ENCODE measurements around the gene MRPL1. TPM values are rescaled to one million over a fixed set of nuclear protein-coding genes. Genes with fewer than 3 reads are reported as not detected.
A peak's percentile ranks its signal among the peaks of the same experiment; 100 is the strongest.

MRPL1 gene
- total and polyA plus RNA-seq, 2 of the 13 experiments (the other 11 are each of a cell fraction or from before 2014, with no cell fraction given): 23.3 to 61.5 TPM

- FAIRE-seq: no peak
- Histone ChIP-seq H3K4me2 (ENCODE audit: low read depth, low read length) (no peak overlapping the region), H3K79me2 (ENCODE audit: insufficient read depth, low read length) (no peaks in the 10 kb centered on the region), H3K36me3 (replicated peaks in 1 of 2; ENCODE audit: control insufficient read depth in 1 of 2, insufficient read depth in 2 of 2, low read length in 2 of 2) (0 out of 5 replicates have a peak, but pooled peaks cover 0 to 4% of the 10 kb centered on the region in 2 experiments), H4K20me1 (ENCODE audit: insufficient read depth, low read length) (no peaks in the 10 kb centered on the region), H3K4me1 (ENCODE audit: insufficient read depth, low read length) (no peaks in the 10 kb centered on the region), H3K9ac (ENCODE audit: insufficient read depth, low read depth, low read length) (no peak overlapping the region), H3K9me3 (ENCODE audit: low read length) (no peaks in the 10 kb centered on the region), H3K27me3 (ENCODE audit: control insufficient read depth in 1 of 2, insufficient read depth in 2 of 2, low read length in 2 of 2) (no peaks in the 10 kb centered on the region), H3K4me3 (replicated peaks in 1 of 3; ENCODE audit: insufficient read depth in 1 of 3, low read depth in 2 of 3, low read length in 3 of 3) (no peak overlapping the region), H2AFZ (ENCODE audit: low read length) (no peak overlapping the region), H3K27ac (ENCODE audit: extremely low read length, insufficient read depth, low read length) (no peak overlapping the region)
- in situ Hi-C loops (cut with HindIII; ENCODE audit: extremely low pct_ligation_motif_present, low pct_unique_long_range_greater_than_20kb) (loop anchor here (10.0 to 25.0 kb wide), 2 partner anchors 566 to 903 kb away; no protein-coding TSS in a partner anchor), intact Hi-C loops (cut with micrococcal nuclease; ENCODE audit: unreplicated experiment) (loop anchor here (1.0 to 10.0 kb wide), 4 partner anchors 36 to 906 kb away; no protein-coding TSS in a partner anchor)
- no peak for DNase-seq (ENCODE audit: low spot score)
- ATAC-seq: no peak
- TF ChIP-seq ATF3 (CRISPR knock-in tag; IDR thresholded peaks at IDR 0.05): no peak
- TF ChIP-seq CREB1 (IDR thresholded peaks at IDR 0.05): peak; percentile 77
- no peak for TF ChIP-seq CREB1 (CRISPR knock-in tag; IDR thresholded peaks at IDR 0.05)
- BruUV-seq (replicated peaks): no TSS peak
- ChIA-PET CTCF (ENCODE audit: low intra/inter-chr PET ratio, low total read pairs) (interaction anchor here (1.8 to 2.0 kb wide), 2 partner anchors 101 to 558 kb away, joined by 6 to 10 read pairs; no protein-coding TSS in a partner anchor), POLR2A (no interaction called here)
- 90% methylated on average over 2 of the region's 2 CpGs for WGBS (ENCODE audit: low lambda C conversion rate)
These were observed 96.3 kb downstream of the MRPL1 start for GRCh38 chr4:77958897-77959296.

DNA sequence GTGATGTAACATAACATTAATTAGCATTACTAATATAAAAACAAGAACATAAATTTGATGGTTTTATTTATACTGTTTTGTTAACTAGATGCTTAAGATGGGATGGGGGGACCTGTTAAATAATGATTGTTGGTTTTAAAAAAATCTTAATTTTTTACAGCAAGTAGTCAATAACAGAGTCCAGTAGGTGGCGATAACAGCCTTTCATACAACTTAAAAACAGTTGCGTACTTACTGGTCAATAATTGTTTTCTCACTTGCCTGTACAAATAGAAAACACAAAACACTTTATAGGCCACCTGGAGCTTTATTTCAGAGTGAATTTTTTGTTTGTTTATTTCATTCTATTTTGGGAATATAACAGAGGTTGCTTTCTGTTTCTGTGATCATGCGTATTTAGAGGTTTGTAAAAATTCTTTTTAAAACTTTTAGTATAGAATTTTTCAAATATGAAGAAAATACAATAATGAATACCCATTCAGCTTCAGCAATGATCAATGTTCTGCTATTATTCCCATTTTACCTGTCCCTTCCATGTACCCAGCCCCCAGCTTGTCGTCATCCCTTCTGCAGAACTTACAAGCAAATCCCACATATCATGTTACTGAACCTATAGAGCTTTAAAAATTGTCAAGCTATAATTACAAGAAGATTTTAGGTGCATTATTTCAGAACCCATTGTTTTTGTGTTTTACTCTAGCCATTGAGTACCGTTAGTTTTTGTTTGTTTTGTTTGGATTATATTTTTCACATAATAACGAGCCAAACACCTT is 97.1 kb downstream of the MRPL1 start:
- FAIRE-seq (peak; percentile 60), DNase-seq (ENCODE audit: low spot score) (peak; percentile 63), ATAC-seq (peak; percentile 57; the same call in 2 of the 3 replicates)
- H3K9me3 ChIP-seq (ENCODE audit: low read length): no peaks in the 10 kb centered on the region
- H3K27me3 ChIP-seq (ENCODE audit: control insufficient read depth in 1 of 2, insufficient read depth in 2 of 2, low read length in 2 of 2): no peaks in the 10 kb centered on the region
- no peaks in the 10 kb centered on the region for H3K79me2 ChIP-seq (ENCODE audit: insufficient read depth, low read length)
- H3K4me2 ChIP-seq (ENCODE audit: low read depth, low read length): no peak overlapping the region
- in situ Hi-C loops (cut with HindIII; ENCODE audit: extremely low pct_ligation_motif_present, low pct_unique_long_range_greater_than_20kb): loop anchor here (10.0 to 25.0 kb wide), 2 partner anchors 565 to 903 kb away; no protein-coding TSS in a partner anchor
- H3K4me3 ChIP-seq (replicated peaks in 1 of 3; ENCODE audit: insufficient read depth in 1 of 3, low read depth in 2 of 3, low read length in 3 of 3): no peak overlapping the region
- POLR2A ChIA-PET: interaction anchor here (1.0 kb wide), 1 partner anchor 97 kb away, joined by 3 read pairs; no protein-coding TSS in a partner anchor
- CTCF ChIA-PET (ENCODE audit: low intra/inter-chr PET ratio, low total read pairs): interaction anchor here (1.8 to 2.0 kb wide), 2 partner anchors 100 to 557 kb away, joined by 6 to 10 read pairs; no protein-coding TSS in a partner anchor
- H3K4me1 ChIP-seq (ENCODE audit: insufficient read depth, low read length): no peaks in the 10 kb centered on the region
- H2AFZ ChIP-seq (ENCODE audit: low read length): no peak overlapping the region
- no peaks in the 10 kb centered on the region for H4K20me1 ChIP-seq (ENCODE audit: insufficient read depth, low read length)
- H3K36me3 ChIP-seq (replicated peaks in 1 of 2; ENCODE audit: control insufficient read depth in 1 of 2, insufficient read depth in 2 of 2, low read length in 2 of 2): 0 out of 5 replicates have a peak, but pooled peaks cover 0 to 1% of the 10 kb centered on the region in 2 experiments
- intact Hi-C loops (cut with micrococcal nuclease; ENCODE audit: unreplicated experiment): loop anchor here (1.0 to 10.0 kb wide), 4 partner anchors 35 to 905 kb away; no protein-coding TSS in a partner anchor
- no peak overlapping the region for H3K27ac ChIP-seq (ENCODE audit: extremely low read length, insufficient read depth, low read length)
- H3K9ac ChIP-seq (ENCODE audit: insufficient read depth, low read depth, low read length): no peak overlapping the region
- no TSS peak for BruUV-seq (replicated peaks)
- WGBS (ENCODE audit: low lambda C conversion rate): 60% methylated on average over 6 of the region's 6 CpGs
- TF ChIP-seq STAG1 (CRISPR knock-in tag; IDR thresholded peaks at IDR 0.05): peak; percentile 87
- TF ChIP-seq, protein P1, sequence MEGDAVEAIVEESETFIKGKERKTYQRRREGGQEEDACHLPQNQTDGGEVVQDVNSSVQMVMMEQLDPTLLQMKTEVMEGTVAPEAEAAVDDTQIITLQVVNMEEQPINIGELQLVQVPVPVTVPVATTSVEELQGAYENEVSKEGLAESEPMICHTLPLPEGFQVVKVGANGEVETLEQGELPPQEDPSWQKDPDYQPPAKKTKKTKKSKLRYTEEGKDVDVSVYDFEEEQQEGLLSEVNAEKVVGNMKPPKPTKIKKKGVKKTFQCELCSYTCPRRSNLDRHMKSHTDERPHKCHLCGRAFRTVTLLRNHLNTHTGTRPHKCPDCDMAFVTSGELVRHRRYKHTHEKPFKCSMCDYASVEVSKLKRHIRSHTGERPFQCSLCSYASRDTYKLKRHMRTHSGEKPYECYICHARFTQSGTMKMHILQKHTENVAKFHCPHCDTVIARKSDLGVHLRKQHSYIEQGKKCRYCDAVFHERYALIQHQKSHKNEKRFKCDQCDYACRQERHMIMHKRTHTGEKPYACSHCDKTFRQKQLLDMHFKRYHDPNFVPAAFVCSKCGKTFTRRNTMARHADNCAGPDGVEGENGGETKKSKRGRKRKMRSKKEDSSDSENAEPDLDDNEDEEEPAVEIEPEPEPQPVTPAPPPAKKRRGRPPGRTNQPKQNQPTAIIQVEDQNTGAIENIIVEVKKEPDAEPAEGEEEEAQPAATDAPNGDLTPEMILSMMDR (CRISPR knock-in tag; IDR thresholded peaks at IDR 0.05): peak; percentile 69
- TF ChIP-seq FOXA3 (CRISPR knock-in tag; IDR thresholded peaks at IDR 0.05): 0 out of 2 replicates have a peak, but pooled peaks have one; percentile 15
- no peak for TF ChIP-seq ZSCAN9 (CRISPR knock-in tag; IDR thresholded peaks at IDR 0.05; ENCODE audit: borderline replicate concordance)
- no peak for TF ChIP-seq SALL1 (CRISPR knock-in tag; IDR thresholded peaks at IDR 0.05)
- no peak for TF ChIP-seq ZNF607 (CRISPR knock-in tag; IDR thresholded peaks at IDR 0.05; ENCODE audit: borderline replicate concordance)
- no peak for TF ChIP-seq ZNF274 (CRISPR knock-in tag; IDR thresholded peaks at IDR 0.05)
- TF ChIP-seq RAD21 (CRISPR knock-in tag; IDR thresholded peaks at IDR 0.05): peak; percentile 56
- TF ChIP-seq TSC22D2 (CRISPR knock-in tag; IDR thresholded peaks at IDR 0.05; ENCODE audit: borderline replicate concordance): no peak
- no peak for TF ChIP-seq ZNF430 (CRISPR knock-in tag; IDR thresholded peaks at IDR 0.05)
- TF ChIP-seq SMC3 (IDR thresholded peaks at IDR 0.05; ENCODE audit: low read length): peak; percentile 57; the same call in 1 of the 2 replicates
- TF ChIP-seq ZNF83 (CRISPR knock-in tag; IDR thresholded peaks at IDR 0.05; ENCODE audit: borderline replicate concordance): no peak
- TF ChIP-seq ZNF562 (CRISPR knock-in tag; IDR thresholded peaks at IDR 0.05; ENCODE audit: borderline replicate concordance): no peak
